NCI-H2107 treated with DMSO at 0.1 percent for 48 hours (cell line): ENCODE results near the gene SLC38A2.

Experiments used
- DNase-seq: peaks from one replicate; lab custom pipeline; 2025; ENCODE audit not compliant: unreplicated experiment; lab: John Stamatoyannopoulos, UW

Gene SLC38A2

GRCh38 chr12:46362895-46363581 lies 9.5 kb downstream of the SLC38A2 start:
- no peak for DNase-seq

GRCh38 chr12:46361667-46362034 lies 10.9 kb downstream of the SLC38A2 start:
- no peak for DNase-seq

DNA sequence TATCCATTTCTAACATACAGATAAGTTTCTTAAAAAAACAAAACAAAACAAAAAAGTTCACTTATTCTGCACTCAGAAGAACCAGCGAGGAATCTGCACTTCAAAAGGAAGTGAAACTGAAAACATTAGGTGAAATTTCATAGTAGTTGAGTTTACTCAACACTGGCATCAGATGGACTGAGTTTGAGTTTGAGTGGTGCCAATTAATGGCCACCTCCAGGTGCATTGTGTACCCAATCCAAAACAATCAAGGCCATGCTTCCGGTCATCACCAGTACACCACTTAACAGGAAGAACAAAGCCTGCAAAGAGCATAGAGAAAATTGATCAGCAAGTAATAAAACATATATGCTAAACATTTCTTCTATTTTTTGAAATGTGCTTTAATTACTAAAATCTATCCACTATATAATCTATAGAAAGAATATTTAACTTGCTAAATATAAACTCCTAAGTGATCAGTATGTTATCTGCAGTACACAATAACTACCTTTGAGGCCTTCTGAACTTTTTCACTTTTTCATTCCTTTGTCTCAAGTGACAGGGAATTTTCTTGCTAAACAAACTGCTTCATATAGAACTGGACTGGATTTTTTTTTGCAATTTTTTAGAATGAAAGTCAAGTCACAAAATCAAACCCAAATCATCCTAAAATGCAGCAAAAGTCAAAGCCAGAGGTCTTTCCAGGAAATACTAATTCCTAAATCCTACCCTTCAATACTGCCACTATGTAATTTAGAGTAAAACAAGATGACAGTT lies 11.5 kb downstream of the SLC38A2 start:
- DNase-seq: no peak

GRCh38 chr12:46360370-46360769 lies 12.2 kb downstream of the SLC38A2 start:
- no peak for DNase-seq

- no peak for DNase-seq
These were observed 12.8 kb downstream of the SLC38A2 start for GRCh38 chr12:46359667-46360280.

GRCh38 chr12:46358791-46359666 lies 13.5 kb downstream of the SLC38A2 start:
- DNase-seq: no peak

GRCh38 chr12:46358325-46358700 lies 14.3 kb downstream of the SLC38A2 start:
- DNase-seq: no peak

- no peak for DNase-seq
These were observed 14.9 kb downstream of the SLC38A2 start for GRCh38 chr12:46357438-46358324.

GRCh38 chr12:46356655-46357437 lies 15.7 kb downstream of the SLC38A2 start:
- no peak for DNase-seq

GRCh38 chr12:46354802-46355199 lies 17.8 kb downstream of the SLC38A2 start:
- DNase-seq: no peak

GRCh38 chr12:46354111-46354801 lies 18.3 kb downstream of the SLC38A2 start:
- DNase-seq: no peak

GRCh38 chr12:46351886-46352650 lies 20.5 kb downstream of the SLC38A2 start:
- no peak for DNase-seq

DNA sequence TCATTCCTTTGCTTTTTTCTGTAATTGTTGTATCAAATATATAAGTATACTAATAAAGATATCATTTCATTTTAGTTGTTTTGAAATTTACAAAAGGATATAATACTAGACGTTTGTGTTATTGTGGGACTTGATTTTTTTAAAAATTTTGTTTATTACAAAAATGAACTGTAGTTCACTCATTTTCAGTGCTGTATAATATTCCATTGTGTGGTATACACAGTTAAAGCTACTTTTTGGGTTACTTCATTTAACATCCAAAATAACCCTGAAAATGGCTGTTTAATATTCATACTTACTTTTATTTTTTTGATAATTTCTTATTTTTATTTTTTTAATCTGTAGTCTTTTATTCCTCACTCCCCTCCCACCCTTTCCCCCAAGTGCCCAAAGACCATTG lies 21.4 kb downstream of the SLC38A2 start:
- no peak for DNase-seq

GRCh38 chr12:46349253-46349652 lies 23.3 kb downstream of the SLC38A2 start:
- DNase-seq: no peak

DNA sequence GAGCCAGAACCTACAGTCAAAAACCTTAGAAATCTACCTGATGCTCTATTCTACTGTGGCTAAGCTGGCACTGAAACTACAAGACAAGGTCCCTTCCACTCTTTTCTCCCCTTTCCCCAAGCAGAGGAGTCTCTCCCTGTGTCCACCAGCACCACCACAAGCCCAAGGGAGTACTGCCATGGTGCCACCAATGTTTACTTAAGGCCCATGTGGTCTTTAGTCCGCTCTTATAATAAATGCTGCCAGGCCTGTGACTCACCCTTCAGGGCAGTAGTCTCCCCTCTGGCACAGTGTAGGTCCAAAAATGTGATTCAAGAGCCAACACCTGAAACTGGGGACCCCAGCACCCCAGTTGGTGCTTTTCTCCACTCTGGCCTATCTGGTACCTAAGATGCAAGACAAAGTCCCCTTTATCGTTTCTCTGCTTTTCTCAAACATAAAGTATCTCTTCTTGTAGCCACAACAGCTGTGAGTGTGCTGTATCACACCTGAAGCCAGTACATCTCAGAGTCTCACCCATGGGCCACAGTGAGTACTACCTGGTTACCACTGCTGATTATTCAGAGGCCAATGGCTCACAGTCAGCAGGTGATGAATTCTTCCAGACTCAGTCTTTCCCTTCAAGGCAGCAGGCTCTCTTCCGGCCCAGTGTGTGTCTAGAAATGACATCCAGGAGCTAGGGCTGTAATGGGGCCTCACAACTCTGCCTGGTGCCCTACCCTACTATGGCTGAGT lies 29.3 kb downstream of the SLC38A2 start:
- DNase-seq: no peak

- no peak for DNase-seq
These were observed 30.0 kb downstream of the SLC38A2 start for GRCh38 chr12:46342562-46343033.

- no peak for DNase-seq
These were observed 33.5 kb downstream of the SLC38A2 start for GRCh38 chr12:46339051-46339450.
